Measurements from ENCODE around the gene CWF19L2. TPM values are rescaled to one million over a fixed set of nuclear protein-coding genes. Genes with fewer than 3 reads are reported as not detected.

Gene CWF19L2
- total and polyA plus RNA-seq, 10 donors: 7.4 to 35.7 (median 25.7) TPM

DNA sequence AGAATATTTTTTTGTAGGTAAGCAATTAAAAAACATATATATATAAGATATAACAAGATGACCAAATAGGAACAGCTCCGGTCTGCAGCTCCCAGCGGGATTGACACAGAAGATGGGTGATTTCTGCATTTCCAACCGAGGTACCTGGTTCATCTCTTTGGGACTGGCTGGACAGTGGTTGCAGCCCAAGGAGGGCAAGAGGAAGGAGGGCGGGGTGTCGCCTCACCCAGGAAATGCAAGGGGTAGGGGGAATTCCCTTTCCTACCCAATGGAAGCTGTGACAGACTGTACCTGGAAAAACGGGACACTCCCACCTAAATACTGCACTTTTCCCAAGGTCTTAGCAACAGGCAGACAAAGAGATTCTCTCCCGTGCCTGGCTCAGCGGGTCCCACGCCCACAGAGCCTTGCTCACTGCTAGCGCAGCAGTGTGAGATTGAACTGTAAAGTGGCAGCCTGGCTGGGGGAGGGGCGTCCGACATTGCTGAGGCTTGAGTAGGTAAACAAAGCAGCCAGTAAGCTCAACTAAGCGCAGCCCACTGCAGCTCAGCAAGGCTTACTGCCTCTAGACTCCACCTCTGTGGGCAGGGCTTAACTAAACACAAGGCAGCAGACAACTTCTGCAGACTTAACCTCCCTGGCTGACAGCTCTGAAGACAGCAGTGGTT, 163.8 kb downstream of the CWF19L2 start:
- DNase-seq: no peak
- no peaks in the 10 kb centered on the region for H3K4me1 ChIP-seq
- no peak overlapping the region for H3K4me3 ChIP-seq
- peaks cover 0 to 32% (median 21%) of the 10 kb centered on the region in 8 donors for H3K9me3 ChIP-seq
- no peak overlapping the region for H3K27ac ChIP-seq
- no peak for TF ChIP-seq POLR2AphosphoS5 (IDR thresholded peaks at IDR 0.05)
- H3K36me3 ChIP-seq: peaks cover 0 to 49% (median 19%) of the 10 kb centered on the region in 6 donors
- 90 to 95% (median 95%) methylated on average over 11 to 13 of the region's 13 CpGs for WGBS, 5 donors
- intact Hi-C loops (cut with DNase I; ENCODE audit: low total_unique reads): no loop called here
- no peaks in the 10 kb centered on the region for H3K27me3 ChIP-seq (replicated peaks in 1 of 7)

DNA sequence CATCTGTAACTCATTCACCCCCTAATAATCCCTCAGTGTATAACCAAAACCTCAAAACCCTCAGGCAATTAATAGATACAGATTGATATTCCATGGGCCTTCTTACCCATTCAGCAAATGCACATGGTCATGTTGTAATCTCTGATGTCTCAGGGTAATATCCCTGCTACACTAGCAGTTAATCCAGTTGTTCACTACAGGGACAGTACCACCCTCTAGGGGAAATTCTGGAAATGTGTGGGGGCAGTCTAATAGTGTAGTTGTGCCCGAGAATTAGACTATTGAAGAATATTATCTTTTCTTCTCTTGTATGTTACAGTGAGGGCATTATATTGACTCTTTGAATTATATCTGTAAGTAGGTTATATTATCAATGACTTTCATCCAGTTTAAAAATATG, 175.4 kb downstream of the CWF19L2 start:
- TF ChIP-seq CTCF (IDR thresholded peaks at IDR 0.05 in 8 of 11, conservative IDR thresholded peaks at IDR 0.05 in 3 of 11): no peak
- no peak for TF ChIP-seq POLR2AphosphoS5 (IDR thresholded peaks at IDR 0.05)
- TF ChIP-seq POLR2A (IDR thresholded peaks at IDR 0.05): no peak
- Histone ChIP-seq H3K4me1 (no peaks in the 10 kb centered on the region), H3K9me3 (peaks cover 0 to 44% (median 26%) of the 10 kb centered on the region in 8 donors), H3K27me3 (replicated peaks in 1 of 7) (no peaks in the 10 kb centered on the region), H3K36me3 (no peaks in the 10 kb centered on the region), H3K27ac (no peak overlapping the region), H3K4me3 (no peak overlapping the region)
- DNase-seq: no peak
- WGBS, 5 donors: 86 to 100% (median 94%) methylated on average over 1 of the region's 1 CpG
- intact Hi-C loops (cut with DNase I; ENCODE audit: low total_unique reads): no loop called here

Other genes with a start within 250 kb of the CWF19L2 start
- 10 to 100 TPM in 2 of 7 donors, 1 to 10 TPM in 5; 8.3 to 10.6 (median 9.8) TPM for gene ALKBH8, start 107.9 kb upstream of the CWF19L2 start, total RNA-seq
- 1 to 10 TPM; 4.0 to 5.5 (median 4.1) TPM for gene ALKBH8, start 107.9 kb upstream of the CWF19L2 start, polyA plus RNA-seq
- not detected for gene ELMOD1, start 133.3 kb upstream of the CWF19L2 start, total RNA-seq
- gene ELMOD1, start 133.3 kb upstream of the CWF19L2 start, polyA plus RNA-seq: under 1 TPM in 1 of 3 donors, not detected in 2; 0.02 TPM

Data from spleen (tissue), 11 donors.